CMK (cell line): ENCODE results near the gene CYP4F3.
"Not testable (repeated sequence)": the region's sequence is repeated elsewhere in the genome, so short reads cannot be mapped to it uniquely, and the experiment has no call there.

Experiments
- DNase-seq: peaks from one replicate; pipeline ENCODE4 v3.0.0-alpha.2; 2010; ENCODE audit warnings: low read depth

The CYP4F3 gene, protein sequence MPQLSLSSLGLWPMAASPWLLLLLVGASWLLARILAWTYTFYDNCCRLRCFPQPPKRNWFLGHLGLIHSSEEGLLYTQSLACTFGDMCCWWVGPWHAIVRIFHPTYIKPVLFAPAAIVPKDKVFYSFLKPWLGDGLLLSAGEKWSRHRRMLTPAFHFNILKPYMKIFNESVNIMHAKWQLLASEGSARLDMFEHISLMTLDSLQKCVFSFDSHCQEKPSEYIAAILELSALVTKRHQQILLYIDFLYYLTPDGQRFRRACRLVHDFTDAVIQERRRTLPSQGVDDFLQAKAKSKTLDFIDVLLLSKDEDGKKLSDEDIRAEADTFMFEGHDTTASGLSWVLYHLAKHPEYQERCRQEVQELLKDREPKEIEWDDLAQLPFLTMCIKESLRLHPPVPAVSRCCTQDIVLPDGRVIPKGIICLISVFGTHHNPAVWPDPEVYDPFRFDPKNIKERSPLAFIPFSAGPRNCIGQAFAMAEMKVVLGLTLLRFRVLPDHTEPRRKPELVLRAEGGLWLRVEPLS

DNA sequence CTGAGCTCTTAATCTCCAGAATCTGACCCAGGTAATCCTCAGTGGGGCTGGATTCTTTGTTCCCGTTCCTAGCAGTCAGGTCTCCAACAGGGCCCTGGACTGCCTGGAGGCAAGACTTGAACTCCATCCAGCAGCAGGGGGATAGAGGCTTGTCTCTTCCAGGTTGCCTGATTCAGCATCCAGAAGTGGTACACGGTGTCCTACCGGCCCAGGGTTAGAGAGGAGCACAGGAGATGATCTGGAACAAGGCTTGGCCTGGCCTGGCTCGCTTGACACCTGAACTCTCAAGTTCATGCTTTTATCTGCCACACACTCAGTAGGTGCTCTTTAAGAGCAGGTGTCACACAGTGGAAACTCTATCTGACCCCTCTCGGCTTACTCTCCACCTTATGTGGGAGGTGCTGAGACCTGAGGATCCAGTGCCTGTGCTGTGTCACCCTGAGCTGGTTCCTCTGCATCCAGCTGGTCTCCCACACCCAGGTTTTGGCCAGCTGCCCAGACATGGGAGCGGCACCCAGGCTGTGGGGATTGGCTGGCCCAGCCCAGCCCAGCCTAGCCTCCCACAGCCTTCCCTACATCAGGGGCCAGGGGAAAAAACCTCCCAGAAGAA, at the start of gene CYP4F3:
Gene CYP4F3 (plus strand): TSS at position 604 of the 610 bp plus-strand sequence. CDS start 519 bp downstream, outside the sequence.
- DNase-seq = no peak

- DNase-seq = no peak
Observed at GRCh38 chr19:15591796-15592195, 48.9 kb upstream of the CYP4F3 start.

DNA sequence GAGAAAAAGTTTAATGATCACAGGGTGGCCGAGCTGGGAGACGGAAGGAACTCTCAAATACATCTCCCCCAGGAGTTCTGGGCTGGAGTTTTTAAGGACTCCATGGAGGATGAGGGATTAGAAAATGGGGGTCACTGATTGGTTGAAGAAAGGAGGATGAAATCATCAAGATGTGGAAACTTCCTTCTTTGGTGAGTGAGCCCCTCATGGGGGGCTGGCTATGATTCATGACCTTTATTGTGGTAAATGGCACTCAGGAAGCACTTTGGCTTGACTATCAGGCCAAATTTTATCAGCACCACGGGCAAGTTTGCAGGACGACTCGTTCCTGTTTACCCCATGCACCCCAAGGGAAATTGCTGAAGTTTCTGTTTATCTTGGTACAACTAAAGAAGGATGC, 48.2 kb upstream of the CYP4F3 start:
- not testable (repeated sequence) for DNase-seq

DNA sequence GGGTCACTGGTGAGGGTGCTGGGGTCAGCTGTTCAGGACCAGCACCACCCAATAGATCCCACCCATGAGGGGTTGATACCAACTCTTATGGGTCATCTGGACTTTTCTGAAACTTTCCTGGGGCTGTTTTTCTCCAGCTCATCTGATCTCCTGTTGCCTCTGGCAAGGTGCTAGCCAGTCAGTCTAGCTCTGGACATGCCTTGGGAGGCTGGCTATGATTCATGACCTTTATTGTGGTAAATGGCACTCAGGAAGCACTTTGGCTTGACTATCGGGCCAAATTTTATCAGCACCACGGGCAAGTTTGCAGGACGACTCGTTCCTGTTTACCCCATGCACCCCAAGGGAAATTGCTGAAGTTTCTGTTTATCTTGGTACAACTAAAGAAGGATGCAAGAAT, 46.9 kb upstream of the CYP4F3 start:
- DNase-seq = not testable (repeated sequence)

DNA sequence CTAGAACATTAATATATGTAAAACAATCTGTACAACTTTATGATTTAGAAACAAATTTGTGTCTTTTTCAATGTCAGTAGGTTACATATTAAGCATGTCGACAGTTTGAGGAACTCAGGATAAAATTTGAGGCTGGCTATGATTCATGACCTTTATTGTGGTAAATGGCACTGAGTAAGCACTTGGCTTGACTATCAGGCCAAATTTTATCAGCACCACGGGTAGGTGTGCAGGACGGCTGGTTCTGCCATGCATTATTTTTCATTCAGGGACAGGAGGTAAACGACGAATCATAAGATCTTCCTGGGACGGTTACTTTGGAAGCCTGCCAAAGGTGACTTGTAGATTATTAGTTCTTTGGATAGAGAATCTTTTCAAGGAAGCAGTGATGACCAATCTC, 45.6 kb upstream of the CYP4F3 start:
- DNase-seq = no peak

GRCh38 chr19:15607978-15608925, 32.4 kb upstream of the CYP4F3 start:
- not testable (repeated sequence) for DNase-seq

GRCh38 chr19:15609261-15609660, 31.4 kb upstream of the CYP4F3 start:
- no peak for DNase-seq

DNA sequence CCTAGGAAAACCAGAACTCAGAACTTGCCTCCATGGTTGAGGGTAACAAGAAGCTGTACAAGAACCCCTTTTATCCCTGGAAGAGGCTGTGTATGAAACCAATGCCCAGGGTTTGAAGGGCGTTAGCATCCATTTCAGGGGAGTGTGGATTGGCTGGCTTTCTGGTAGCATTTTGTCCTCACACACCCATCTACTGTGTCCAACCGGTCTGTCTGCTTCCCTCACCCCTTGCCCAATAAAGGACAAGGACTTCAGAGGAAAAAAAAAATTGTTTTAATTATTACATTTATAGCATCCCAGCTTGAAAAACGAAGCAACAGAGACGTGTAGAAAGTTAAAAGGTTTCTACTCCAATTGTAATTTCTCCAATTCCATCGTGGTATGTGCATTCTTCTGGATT, 28.4 kb upstream of the CYP4F3 start:
- no peak for DNase-seq

DNA sequence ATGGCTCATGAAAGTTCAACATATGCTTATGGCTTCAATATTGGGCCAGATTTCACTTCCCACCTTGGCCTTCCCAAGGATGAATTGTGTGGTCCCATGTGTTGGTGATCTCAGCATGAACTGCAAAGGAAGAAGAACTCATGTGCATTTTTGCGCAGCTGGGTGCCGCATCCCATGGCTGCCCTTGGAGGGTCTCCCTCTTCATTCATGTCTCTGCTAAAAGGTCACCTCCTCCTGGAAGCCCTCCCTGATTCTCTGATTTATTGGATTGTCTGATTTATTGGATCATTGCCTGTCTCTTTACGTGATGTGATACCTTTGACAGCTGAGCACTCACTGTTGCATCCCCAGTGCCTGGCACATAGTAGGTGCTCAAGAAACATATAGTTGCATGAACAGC, 27.4 kb upstream of the CYP4F3 start:
- DNase-seq = no peak

DNA sequence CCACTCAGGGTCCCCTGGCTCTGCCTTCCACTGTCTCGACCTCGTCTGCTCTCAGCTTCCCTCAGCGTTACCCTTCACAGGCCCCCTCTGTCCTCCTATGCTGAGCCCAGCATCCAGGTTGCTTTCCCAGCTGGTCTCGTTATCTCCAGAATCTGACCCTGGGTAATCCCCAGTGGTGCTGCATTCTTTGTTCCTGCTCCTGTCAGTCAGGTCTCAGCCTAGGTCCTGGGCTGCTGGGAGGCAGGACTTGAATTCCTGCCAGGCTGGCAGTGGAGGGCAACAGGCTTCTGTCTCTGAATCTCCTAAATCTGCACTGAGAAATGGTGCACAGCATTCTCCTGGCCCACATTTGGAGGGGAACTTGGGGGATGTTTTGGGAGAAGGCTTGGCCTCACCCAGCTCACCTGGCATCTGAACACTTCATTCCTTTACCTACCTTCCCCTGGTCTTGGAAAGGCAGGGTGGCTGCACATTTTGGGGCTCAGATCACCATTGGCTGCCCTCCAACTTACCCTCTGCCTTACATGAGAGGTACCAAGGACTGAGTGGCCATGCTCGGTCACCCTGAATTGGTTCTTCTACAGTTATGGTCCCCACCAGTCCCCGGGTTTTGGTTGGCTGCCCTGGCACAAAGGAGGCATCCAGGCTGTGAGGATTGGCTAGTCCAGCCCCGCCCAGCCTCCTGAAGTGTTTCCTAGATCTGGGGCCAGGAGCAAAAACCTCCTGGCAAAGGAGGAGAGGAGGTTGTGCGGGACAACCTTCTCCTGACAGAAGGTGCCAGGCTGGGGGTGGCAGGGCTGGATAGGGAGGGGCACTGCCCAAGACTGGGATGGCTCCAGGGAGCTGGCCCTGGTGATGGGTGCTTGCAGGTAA, 26.0 kb upstream of the CYP4F3 start, which contains the start of gene CYP4F8:
Gene CYP4F8 (plus strand): TSS at position 712 of the 873 bp plus-strand sequence. CDS start 399 bp downstream, outside the sequence.
- DNase-seq = no peak

GRCh38 chr19:15615526-15615925, 25.2 kb upstream of the CYP4F3 start:
- no peak for DNase-seq

DNA sequence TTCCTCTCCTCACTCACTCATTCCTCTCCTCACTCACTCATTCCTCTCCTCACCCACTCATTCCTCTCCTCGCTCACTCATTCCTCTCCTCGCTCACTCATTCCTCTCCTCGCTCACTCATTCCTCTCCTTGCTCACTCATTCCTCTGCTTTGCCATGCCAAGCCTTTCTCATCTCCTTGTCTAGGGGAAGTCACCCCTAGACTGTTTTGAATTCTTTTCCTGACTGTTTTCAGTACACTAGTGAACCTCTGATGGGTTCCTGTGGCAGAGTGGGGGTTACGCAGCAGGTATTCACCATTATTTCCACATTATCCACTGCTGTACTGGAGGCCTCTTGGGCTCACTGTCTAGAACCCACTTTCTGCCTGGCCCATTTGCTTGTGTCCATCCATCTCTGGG, 24.5 kb upstream of the CYP4F3 start:
- no peak for DNase-seq

DNA sequence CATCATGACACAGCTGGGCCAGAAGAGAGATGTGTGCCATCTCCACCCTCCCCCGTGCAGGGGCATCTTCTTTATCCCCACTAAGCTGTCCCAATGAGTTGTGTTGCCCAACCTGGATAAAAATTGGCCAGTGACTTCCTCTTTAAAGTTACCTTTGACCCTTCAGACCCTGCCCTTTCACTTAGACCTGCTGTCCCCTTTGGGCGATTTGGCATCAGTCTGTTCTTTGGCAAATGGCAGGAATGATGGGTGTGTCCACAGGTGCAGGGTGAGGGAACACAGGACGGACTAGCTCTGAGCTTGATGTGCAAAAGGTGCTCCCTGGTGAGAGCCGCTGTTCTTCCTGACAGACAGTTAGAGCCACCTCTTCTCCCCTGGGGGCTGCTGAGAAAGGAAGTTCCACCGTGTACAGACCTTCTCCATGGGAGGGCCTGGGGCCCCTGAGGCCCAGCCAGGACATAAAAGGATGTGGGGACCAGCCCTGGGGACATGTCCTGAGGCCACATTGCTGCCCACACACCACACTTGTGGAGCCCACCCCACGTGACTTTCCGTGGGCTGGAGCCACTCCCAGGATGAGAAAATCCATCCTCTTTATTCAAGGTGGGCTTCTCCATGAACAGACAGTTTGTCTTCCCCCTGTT, 23.9 kb upstream of the CYP4F3 start:
- no peak for DNase-seq

- DNase-seq = no peak
Observed at GRCh38 chr19:15618321-15618720, 22.4 kb upstream of the CYP4F3 start.

DNA sequence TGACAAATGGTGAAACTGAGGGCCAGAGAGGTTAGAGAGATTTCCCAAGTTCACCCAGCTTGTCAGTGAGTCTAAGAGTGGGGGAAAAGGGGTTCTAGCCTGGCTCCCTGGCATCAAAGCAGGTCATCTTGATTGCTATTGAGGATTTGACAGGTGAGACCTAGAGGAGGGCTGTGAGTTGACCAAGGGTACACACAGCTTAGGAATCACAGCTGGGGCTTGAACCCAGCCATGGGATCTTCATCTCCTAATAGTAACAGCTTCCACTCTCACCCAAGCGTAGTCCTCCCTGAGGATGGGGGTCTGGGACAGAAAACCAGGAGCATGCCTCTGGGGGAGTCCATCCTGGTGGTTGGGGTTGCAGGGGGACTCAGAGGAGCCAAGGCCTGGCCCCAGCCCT, 18.9 kb upstream of the CYP4F3 start:
- DNase-seq = no peak

- DNase-seq = no peak
Observed at GRCh38 chr19:15622991-15623390, 17.7 kb upstream of the CYP4F3 start.

- DNase-seq = no peak
Observed at GRCh38 chr19:15623711-15624318, 16.9 kb upstream of the CYP4F3 start.

DNA sequence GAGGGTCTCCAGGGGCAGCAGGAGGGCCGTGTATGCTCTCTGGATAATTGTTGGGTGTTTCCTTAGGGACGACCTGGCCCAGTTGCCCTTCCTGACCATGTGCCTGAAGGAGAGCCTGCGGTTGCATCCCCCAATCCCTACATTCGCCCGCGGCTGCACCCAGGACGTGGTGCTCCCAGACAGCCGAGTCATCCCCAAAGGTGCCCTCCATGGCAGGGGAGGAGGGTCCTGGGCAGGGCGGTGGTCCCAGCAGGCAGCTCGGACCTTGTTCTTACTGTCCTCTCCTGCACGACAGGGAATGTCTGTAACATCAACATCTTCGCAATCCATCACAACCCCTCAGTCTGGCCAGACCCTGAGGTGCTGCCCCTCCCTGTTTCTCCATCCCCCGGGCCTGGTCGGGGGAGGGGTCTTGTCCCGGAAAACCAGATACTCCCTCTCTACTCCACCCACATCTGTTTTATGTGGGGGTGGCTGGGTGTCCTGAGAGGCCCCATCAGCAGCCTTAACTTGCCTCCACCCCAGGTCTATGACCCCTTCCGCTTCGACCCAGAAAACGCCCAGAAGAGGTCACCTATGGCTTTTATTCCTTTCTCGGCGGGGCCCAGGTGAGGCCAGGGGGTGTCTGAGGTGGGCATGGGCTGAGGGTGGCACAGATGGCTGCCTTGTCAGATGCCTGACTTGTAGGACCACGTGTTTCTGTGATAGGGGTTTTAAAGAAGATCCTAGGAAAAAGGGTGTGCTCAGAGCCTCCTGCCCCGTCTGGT, 12.3 kb upstream of the CYP4F3 start:
- no peak for DNase-seq
